ENCODE results near the gene ANKRD44.

ANKRD44 gene

DNA sequence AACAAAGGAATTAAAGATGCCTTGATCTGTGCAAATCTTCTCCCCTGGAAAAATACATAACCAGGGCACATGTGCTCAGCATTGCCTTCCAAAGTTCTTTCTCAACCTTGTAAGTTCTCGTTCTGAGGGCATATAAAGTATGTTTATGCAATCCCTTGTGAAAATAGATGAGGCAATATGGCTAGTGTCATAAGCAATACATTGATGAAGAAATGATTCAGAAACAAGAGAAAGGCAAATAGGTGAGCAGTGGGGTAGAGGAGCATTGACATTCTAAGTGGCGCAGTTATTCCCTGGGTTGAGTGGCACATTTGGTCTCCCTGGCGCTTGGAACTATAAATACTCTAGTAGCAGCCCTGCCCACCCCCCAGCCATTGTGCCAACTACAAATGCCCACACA lies 326.6 kb downstream of the ANKRD44 start:
- DNase-seq: no peak

DNA sequence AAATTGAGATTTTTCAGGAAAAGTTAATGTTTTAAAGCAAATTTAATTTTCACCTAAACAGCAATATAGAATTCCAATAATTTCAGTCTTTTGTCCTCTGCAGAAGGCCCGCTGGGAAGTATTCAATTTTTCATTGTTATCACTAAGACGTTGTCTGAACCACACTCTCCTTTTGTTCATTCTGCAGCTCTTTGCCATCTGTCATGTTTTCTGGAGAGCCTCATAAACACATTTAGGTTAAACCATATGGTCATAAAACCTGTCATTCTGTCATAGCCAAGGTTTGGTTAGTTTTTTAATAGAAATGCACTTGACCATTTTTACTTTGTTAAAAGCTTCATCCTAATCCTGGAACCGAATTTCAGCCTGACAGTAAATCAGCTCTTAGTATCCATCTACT lies 330.1 kb downstream of the ANKRD44 start:
- DNase-seq: no peak

DNA sequence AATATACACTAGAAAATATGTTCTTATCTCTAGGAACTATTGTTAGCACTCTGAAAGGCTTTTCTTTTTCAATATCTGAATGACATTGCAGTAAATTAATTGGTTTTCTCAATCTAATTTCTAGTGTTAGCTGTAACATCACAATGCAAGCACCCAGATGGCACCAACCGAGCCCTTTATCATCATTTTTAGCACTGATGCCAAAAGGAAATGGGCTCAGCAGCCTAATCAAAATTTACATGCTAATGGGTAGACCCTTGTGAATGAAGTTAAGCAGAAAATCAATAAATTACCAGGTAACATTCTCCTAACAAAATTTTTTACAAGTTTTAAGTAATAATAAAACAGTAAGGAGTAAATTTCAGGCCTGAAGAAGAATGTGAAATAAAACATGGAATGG lies 330.6 kb downstream of the ANKRD44 start:
- no peak for DNase-seq

DNA sequence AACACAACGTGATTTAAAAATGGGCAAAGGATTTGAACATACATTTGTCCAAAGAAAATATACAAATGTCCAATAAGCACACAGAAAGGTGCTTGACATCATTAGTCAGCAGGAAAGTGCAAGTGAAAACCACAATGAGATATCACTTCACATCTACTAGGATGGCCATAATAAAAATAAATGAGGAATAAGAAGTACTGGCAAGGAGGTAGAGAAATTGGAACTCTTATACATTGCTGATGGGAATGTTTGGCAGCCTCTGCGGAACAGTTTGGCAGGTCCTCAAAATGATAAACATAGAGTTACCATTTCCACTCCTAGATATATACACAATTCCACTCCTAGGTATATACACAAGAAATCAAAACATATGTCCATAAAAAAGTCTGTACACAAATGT lies 333.1 kb downstream of the ANKRD44 start:
- no peak for DNase-seq

DNA sequence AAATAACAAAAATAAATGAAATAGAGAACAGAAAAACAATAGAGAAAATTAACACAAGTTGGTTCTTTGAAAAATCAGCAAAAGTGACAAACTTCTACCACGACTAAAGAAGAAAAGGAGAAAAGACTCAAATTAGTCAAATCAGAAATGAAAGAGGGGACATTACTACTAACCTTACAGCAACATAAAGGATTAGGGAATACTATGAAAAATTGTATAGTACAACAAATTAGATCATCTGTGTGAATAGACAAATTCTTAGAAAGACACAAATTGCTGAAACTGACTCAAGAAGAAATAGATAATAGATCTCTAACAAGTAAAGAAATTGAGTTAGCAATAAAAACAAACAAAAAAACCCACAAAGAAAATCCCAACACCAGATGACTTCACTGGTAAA lies 335.6 kb downstream of the ANKRD44 start:
- DNase-seq: no peak

DNA sequence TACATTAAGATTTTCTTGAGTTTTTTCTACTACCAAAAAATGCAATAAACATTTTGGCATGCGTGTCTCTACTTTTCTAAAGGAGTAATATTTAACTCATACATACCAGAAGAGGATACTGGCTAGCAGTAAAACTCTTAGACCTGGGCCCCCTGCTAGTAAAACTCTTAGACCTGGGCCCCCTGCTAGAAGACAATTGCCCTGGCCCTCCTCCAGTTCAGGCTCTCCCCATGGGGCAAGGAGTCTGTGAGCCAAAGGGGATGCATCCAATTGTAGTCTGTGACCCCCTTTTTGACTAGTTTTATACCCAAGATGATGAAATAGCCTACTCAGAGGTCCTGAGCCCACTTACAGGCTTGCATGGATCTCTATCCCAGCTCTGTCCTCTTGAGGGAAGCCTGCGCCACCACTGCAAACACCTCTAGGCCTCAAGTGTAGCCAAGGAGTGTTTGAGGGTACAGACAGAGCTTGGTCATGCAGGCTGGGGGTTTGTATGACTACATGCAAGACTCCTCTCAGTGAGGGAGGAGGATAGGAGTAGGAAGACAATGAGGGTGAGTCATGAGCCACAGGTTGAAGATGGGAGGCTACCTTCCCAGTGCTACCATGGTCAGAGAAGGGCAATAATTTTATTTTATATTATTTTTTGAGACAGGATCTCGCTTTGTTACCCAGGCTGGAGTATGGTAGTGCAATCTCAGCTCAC lies 338.9 kb downstream of the ANKRD44 start:
- DNase-seq: no peak

DNA sequence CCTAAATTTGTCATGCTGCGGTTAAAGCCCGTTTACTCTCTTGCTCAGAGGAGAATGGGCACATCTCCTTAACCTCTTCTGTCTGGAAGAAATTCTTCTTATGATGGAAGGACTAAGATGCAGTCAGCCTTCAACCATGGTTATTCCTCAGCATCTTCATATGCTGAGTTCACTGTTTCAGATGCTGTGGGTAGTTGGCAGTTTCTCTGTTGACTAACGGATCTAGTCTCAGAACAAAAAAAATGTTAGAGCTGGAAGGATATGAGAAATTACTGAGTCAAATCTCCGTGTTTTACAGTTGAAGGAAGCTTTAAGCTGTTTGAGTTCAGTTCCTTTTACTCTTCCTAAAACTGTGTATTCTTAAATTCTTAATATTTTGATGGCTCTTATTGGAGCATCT lies 340.5 kb downstream of the ANKRD44 start:
- DNase-seq: no peak

DNA sequence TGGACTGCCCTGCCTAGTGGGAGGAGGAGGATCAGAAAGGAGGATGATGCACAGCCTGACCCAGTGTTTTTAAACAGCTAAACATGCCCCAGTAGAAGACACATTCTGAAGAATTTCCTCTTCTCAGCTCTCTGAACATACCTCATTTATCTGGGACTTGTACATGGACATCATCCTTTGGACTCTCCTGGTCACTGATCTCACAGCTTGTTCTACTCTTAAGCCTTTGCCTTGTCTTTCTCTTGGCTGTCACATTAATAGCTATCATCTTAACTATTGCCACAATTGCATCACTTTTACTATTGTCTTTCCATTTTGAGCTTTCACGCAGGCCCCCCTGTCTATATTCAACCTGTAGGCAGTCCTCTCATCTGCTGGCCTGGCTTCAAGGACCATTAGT lies 342.1 kb downstream of the ANKRD44 start:
- DNase-seq: no peak

DNA sequence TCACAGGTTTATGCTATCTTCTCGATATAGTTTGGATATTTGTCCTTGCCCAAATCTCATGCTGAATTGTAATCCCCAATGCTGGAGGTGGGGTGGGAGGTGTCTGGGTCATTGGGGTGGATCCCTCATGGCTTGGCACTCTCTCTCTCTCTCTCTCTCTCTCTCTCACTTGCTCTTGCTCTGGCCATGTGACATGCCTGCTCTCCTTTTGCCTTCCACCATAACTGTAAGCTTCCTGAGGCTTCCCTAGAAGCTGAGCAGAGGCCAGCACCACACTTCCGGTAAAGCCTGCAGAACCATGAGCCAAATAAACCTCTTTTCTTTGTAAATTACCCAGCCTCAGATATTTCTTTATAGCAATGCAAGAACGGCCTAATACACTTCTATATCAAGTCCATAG lies 342.8 kb downstream of the ANKRD44 start:
- no peak for DNase-seq

DNA sequence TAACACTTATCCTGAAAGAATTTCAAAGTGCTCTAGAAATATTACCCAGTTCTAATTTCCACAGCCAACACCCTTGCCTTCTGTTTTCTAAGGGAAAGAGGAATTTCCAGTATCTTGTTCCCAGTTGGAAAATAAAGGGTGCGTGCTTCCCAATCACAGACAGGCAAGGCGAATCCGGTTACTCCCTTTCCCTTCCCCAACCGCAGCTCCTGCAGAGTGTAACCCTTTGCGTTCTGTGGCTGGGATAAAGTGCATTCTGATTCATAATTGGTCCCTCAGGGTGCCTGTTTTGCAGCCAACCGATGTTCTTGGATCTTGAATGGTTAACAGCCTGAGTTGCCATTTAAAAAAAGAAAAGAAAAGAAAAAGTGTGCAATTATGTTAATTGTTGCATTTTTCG lies 343.5 kb downstream of the ANKRD44 start:
- peak; percentile 66 for DNase-seq

DNA sequence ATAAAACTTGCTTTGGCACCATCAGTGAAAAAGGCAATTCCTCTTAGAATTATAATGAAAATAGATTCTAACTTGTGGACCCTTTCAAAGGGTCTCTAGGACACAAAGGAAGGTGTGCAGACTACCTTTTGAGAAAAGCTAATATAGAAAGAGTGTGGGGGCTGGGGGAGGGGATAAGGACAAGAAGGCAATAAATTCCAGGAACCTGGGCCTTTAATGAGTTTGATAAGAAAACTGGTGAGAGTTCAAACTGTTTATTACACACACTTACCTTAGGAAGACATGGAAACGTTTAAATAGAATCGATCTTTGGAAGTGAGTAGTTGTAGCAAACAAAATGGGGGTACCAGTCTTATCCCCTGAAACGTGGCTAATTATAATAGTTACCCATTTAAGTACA lies 344.5 kb downstream of the ANKRD44 start:
- DNase-seq: no peak

DNA sequence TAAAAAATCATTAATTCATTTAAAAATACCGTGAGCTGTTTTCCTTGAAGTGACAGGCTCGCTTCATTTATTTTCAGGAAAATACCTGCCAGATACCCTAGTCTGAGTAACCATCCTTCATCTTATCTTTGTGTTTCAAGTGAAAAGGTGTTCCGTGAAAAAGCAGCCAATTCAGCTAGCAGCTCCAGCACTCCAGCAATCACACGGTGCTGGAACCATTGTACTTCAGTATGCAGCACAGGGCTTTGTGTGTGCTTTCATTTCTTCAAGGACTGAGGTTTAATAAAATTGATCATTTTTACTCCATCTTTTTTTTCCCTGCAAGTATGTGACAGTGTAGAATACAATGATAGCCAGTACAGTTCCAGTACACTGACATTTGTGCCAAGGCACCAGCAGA lies 344.9 kb downstream of the ANKRD44 start:
- no peak for DNase-seq

DNA sequence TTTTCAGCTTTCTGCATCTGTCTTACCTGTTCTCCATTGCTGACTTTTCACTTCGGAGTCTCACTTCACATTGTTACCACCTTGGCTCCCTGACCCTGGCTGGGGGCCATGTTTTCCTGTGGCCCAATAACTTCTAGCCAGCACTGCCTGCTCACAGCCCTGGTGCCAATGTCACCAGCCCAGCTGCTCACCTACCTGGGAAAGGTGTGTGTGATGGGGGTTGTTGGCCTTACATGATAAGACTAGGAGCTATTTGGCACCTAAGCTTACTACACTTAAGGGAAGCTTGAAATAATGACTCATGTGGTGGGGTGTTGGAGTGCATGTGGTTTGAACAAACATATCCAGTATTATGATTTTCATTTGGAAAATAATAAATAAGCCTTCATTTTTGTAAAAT lies 346.6 kb downstream of the ANKRD44 start:
- DNase-seq: no peak

DNA sequence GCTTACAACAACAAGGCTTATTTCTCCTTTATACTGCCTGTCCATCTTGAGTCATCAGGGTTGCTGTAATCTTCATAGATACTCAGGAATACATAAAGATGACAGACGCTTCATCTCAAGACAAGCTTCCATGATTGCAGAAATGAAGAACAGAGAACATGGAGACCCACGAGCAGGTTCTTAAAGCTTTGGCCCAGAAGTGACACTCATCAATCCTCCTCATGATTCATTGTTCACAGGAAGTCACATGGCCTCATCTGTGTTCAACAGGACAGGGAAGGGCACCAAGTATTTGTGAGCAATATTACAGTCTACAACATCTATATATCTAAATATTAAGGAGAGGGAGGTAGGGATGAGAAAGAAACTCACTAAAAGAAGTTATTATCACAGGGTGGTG lies 347.5 kb downstream of the ANKRD44 start:
- DNase-seq: no peak

DNA sequence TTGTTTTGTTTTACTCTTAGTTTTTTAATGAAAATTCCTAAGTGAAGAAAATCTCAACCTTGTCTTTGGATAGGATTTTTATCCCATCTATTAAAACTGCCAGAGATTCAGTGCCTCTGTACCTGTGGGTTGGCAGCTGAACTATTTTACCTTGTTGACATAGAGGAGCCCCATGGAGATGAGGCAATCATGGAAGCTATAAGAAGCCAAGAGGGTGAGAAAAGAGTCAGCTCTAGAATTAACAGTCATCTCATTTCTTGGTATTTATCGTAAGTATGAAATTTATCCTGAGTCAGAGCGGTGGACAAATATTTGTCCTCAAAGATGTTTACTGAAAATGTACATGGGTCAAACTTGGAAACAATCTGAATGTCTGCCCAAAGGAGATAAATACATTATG lies 348.3 kb downstream of the ANKRD44 start:
- no peak for DNase-seq

DNA sequence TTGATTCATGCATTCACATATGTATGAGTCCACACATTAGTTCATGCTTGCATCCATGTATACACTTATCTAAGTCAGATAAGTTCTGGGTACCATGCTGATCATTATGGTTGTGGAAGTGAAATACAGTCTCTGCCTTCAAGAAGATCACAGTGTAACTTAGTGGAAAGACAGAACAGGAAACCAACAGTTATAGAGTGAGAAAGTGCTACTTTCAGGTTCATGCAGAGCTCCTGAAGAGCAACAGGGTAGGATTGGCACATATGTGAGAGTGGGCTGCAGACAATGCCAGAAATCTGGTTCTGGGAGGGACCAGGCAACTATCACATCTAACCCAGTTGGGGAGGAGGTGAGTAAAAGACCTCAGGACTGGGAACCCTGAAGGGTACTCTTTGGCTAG lies 348.7 kb downstream of the ANKRD44 start:
- DNase-seq: no peak

DNA sequence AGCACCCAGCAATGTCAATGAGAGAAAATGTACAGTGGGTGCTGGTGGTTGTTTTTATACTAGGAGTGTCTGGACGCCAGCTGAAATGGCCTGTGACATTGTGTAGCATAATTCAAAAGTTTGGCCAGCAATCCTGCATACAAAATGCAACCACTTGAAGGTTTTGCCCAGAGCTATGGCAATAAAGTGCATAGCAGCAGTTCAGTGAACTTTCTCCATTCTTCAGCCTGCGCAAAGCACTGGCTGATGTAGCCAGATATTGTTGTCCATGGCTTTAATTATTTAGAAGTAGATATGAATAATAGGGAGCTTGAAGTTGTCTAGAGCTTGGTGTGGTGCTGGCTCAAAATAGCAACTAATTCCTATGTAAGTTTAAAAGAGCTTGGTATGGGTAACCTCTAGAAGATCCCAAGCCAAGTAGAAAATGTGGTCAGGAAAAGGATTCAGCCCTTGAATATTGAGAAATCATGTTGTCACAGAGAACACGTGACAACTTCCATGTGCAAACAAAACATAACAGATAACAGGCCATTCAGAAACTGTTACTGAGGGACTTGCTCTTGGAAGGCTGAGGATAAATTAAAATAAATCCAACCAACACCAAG lies 350.7 kb downstream of the ANKRD44 start:
- no peak for DNase-seq

DNA sequence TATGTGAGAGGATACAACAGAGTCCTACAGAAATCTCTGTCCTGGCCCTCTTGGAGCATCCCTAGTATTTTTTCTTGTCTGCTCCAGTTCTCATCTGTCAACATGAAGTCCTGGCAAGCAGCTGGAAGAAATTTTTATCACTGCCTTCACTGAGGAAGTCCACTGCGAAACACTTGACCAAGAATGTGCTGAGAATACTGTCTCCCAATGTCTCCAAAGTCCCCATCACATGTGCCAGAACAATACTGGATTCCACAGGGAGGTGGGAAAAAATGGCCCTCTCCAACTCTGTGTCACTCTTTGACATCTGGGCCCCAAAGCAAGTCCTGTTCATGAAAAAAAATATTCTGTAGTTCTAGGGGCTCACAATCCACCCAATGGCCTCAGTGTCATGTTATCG lies 351.3 kb downstream of the ANKRD44 start:
- DNase-seq: no peak

DNA sequence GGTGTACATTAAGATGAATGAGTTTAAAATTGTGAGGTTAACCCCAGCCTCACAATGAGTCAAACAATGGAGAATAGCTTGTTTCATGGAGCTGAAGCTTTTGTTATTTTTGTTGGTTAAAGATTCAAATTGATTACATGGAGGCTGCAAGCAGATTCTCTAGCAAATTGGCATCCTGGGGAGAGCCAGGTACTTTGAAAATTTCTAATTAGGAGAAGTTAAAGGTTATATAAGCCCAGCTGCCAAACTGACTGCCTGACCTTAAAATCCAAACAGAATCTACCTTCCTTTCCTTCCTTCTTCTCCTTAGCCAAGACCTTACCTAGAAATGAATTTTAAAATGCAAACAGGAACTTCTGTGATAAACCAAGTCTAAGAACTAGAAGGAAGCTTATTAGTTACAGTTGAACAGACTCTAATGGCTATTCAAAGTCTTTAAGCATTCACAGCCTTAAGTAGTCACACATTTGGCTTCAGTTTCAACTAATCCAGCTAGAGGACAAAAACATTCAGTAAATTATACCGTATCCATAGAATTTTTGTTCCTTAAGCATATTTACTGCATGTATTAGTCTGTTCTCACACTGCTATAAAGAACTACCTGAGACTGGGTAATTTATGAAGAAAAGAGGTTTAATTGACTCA lies 352.6 kb downstream of the ANKRD44 start:
- no peak for DNase-seq

DNA sequence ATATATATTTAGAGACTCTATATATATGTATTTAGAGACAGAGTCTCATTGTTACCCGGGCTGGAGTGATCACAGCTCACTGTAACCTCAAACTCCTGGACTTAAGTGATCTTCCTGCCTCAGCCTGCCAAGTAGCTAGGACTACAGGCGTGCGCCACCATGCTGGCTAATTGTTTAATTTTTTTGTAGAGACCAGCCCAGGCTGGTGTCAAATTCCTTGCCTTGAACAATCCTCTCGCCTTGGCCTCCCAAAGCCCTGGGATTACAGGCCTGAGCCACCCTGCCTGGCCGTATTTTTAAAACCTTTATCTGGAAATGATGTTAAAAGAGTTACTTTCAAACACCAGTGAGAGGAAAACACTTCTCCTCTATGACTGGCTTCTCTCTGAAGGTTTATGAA lies 353.1 kb downstream of the ANKRD44 start:
- no peak for DNase-seq

DNA sequence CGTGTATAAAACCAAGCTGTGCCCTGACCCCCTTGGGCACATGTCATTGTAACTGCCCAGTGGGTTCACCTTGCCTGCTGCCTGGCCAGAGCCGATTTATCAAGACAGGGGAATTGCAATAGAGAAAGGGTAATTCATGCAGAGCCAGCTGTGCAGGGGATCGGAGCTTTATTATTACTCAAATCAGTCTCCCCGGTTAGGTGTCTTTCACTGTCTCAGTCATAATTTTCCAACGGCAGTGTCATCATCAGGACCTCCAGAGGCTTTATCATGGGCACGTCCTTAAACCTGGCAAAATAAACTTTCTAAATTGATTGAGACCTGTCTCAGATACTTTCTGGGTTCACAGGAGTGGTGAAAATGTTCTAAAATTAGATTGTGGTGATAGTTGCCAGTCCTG lies 354.5 kb downstream of the ANKRD44 start:
- no peak for DNase-seq

DNA sequence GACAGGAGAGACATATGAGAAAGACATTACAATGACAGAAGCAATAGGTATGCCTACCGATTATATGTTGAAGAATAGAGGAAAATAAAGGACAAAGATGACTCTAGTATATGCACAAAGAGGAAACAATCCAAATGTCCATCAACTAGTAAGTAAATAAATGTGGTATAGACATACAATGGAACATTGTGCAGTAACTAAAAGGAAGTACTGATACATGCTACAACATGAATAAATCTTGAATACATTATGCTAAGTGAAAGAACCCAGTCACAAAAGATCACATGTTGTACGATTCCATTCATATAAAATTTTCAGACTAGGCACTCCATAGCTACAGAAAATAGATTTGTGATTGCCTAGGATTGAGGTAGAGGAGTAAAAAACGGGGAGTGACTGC lies 355.5 kb downstream of the ANKRD44 start:
- DNase-seq: no peak

DNA sequence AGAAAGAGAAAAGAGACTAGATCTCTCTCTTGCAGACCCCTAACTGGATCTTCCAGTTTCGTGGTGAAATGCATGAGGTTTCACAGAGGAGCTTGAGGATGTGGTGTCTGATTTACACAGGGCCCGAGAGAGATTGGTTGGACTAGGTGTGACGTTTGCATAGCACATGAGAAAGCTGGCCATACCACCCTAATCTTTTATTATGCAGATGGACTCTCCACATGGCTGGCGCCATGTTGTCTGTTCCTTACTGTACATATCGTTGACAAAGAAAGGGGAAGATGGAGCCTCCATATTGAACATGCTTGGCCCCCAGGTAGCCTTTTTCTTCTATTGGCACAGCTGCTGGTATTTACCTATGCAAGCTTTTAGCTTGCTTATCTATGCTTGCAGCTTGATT lies 356.6 kb downstream of the ANKRD44 start:
- DNase-seq: no peak

DNA sequence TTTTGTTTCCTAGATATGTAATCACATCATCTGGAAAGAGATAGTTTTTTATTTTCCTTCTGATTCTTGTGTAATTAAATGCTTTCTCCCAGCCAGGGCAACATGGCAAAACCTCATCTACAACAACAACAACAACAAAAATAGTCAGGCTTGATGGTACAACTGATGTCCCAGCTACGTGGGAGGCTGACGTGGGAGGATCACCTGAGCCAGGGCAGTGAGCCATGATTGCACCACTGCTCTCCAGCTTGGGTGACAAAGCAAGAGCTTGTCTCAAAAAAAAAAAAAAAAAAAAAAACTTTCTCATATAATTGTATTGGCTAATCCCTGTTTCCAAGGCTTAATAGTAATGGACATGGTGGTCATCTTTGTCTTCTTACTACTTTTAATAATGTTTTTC lies 357.6 kb downstream of the ANKRD44 start:
- no peak for DNase-seq

Measured in fibroblast of skin of back (primary cell).